H1 (cell line): ENCODE measurements around the gene TMEM116.

ENCODE experiments used
- CTCF ChIP-seq, 3 experiments: IDR thresholded peaks; 1 replicate in 2 of 3; 2 replicates in 1 of 3; pipeline versions ENCODE4 v1.5.1 to v1.6.1; 2011; ENCODE audit warnings: low read length in 3 of 3, mild to moderate bottlenecking in 3 of 3, inconsistent platforms in 2 of 3, low read depth in 1 of 3, moderate library complexity in 1 of 3; ENCODE audit not compliant: insufficient read depth in 1 of 3; ENCODE audit errors: control extremely low read depth in 1 of 3
- EZH2 ChIP-seq: fragments of 200-600 bp; sonication (generic); IDR thresholded peaks from 2 replicates; pipeline ENCODE4 v1.7.1; 2012; ENCODE audit warnings: low read depth, mild to moderate bottlenecking, moderate library complexity, low read length, inconsistent platforms; ENCODE audit not compliant: severe bottlenecking
- HDAC6 ChIP-seq: IDR thresholded peaks from one replicate; pipeline ENCODE4 v1.7.1; 2012; ENCODE audit warnings: low read depth, mild to moderate bottlenecking, inconsistent platforms, low read length, moderate library complexity
- MAFK ChIP-seq: IDR thresholded peaks from 2 replicates; pipeline ENCODE4 v1.6.1; 2012; ENCODE audit warnings: low read depth, mild to moderate bottlenecking, improper control_type of control experiment, low read length
- SIRT6 ChIP-seq: IDR thresholded peaks from one replicate; pipeline ENCODE4 v1.7.1; 2012; ENCODE audit warnings: low read length, inconsistent platforms

- TF ChIP-seq SIRT6: no peak
- no peak for TF ChIP-seq CTCF (IDR thresholded peaks at IDR 0.05; ENCODE audit: control extremely low read depth in 1 of 3, insufficient read depth in 1 of 3, low read depth in 1 of 3, low read length in 3 of 3)
- no peak for TF ChIP-seq EZH2
- no peak for TF ChIP-seq HDAC6
- TF ChIP-seq MAFK: no peak
These were observed 34.4 kb downstream of the TMEM116 start for GRCh38 chr12:111978545-111978944.
